Immature natural killer cell (primary cell): ENCODE data around the gene NEK6. TPM values are rescaled to one million over a fixed set of nuclear protein-coding genes. Genes with fewer than 3 reads are reported as not detected.

Experiments used
- DNase-seq, 3 donors: peaks; one replicate each; pipeline ENCODE4 v3.0.0; 2022; ENCODE audit warnings: mixed read lengths in 1 of 3
- H3K27ac Mint-ChIP-seq, 6 donors: one replicate each; pipeline ENCODE4 v1.8.0; 2020; ENCODE audit warnings: mixed read lengths in 6 of 6, mild to moderate bottlenecking in 5 of 6, inconsistent platforms in 4 of 6, moderate library complexity in 3 of 6
- H3K27me3 Mint-ChIP-seq, 3 donors: one replicate each; pipeline ENCODE4 v1.8.0; 2020 to 2021; ENCODE audit warnings: low read depth in 3 of 3, mild to moderate bottlenecking in 3 of 3, mixed read lengths in 3 of 3, moderate library complexity in 3 of 3, inconsistent platforms in 1 of 3
- H3K36me3 Mint-ChIP-seq, 3 donors: one replicate each; pipeline ENCODE4 v1.8.0; 2020; ENCODE audit warnings: mixed read lengths in 3 of 3, inconsistent platforms in 2 of 3, mild to moderate bottlenecking in 2 of 3
- H3K4me1 Mint-ChIP-seq, 2 donors: one replicate each; pipeline ENCODE4 v1.8.0; 2020; ENCODE audit warnings: inconsistent platforms in 2 of 2, mild to moderate bottlenecking in 2 of 2, mixed read lengths in 2 of 2, moderate library complexity in 1 of 2
- H3K4me3 Mint-ChIP-seq, 5 donors: one replicate each; pipeline ENCODE4 v1.8.0; 2020; ENCODE audit warnings: mild to moderate bottlenecking in 5 of 5, mixed read lengths in 5 of 5, inconsistent platforms in 3 of 5, moderate library complexity in 3 of 5
- H3K9me3 Mint-ChIP-seq, 6 donors: one replicate each; pipeline ENCODE4 v1.8.0; 2020; ENCODE audit warnings: mild to moderate bottlenecking in 6 of 6, mixed read lengths in 6 of 6, inconsistent platforms in 4 of 6, moderate library complexity in 3 of 6
- polyA plus RNA-seq, 3 donors: library from polyadenylated mRNA; unstranded; fragments of 300-500 nt; fragmentation: Illumina TruSeq; gene quantifications; one replicate each; pipeline ENCODE4 v1.2.3, GENCODE V29; 2021

The NEK6 gene
- polyA plus RNA-seq, 3 donors from 2014 or later = 8.8 to 18.0 (median 13.8) TPM

- Mint-ChIP-seq H3K27ac (no peak overlapping the region), H3K4me1 (peaks cover 0 to 3% of the 10 kb centered on the region in 2 donors), H3K36me3 (peaks cover 5 to 26% (median 7%) of the 10 kb centered on the region in 3 donors), H3K27me3 (peaks cover 0 to 3% (median 3%) of the 10 kb centered on the region in 3 donors), H3K4me3 (no peak overlapping the region), H3K9me3 (no peaks in the 10 kb centered on the region)
- DNase-seq = no peak
These were observed 77.6 kb downstream of the NEK6 start for GRCh38 chr9:124335320-124335707.

DNA sequence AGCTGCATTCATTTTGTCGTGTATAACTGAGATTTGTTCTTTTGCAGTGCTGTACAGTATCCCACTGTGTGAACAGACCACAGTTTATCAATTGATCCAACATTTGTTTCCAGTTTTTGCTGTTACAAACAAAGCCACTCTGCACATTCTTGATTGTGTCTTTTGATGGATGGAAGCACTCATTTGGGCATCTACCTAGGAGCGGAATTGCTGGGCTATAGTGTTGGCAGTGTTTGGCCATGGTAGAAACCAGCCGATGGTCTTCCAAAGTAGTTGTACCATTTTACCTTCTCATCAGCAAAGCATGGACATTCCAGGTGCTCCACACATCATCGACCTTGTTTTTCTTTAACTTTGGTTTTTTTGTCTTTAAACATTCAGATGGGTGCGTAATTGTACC, 79.8 kb downstream of the NEK6 start:
- no peak for DNase-seq
- Mint-ChIP-seq H3K9me3 (no peaks in the 10 kb centered on the region), H3K4me3 (no peak overlapping the region), H3K27me3 (peaks cover 0 to 3% (median 3%) of the 10 kb centered on the region in 3 donors), H3K36me3 (peaks cover 5 to 23% (median 7%) of the 10 kb centered on the region in 3 donors), H3K27ac (peak overlapping the region in 1 of 6 donors; percentile 20), H3K4me1 (peaks cover 0 to 3% of the 10 kb centered on the region in 2 donors)

GRCh38 chr9:124339603-124340146, 81.9 kb downstream of the NEK6 start:
- H3K27ac Mint-ChIP-seq = no peak overlapping the region
- H3K36me3 Mint-ChIP-seq = peaks cover 5 to 20% (median 7%) of the 10 kb centered on the region in 3 donors
- no peaks in the 10 kb centered on the region for H3K9me3 Mint-ChIP-seq
- DNase-seq = no peak
- peaks cover 0 to 3% (median 0%) of the 10 kb centered on the region in 3 donors for H3K27me3 Mint-ChIP-seq
- H3K4me3 Mint-ChIP-seq = no peak overlapping the region
- H3K4me1 Mint-ChIP-seq = no peaks in the 10 kb centered on the region

DNA sequence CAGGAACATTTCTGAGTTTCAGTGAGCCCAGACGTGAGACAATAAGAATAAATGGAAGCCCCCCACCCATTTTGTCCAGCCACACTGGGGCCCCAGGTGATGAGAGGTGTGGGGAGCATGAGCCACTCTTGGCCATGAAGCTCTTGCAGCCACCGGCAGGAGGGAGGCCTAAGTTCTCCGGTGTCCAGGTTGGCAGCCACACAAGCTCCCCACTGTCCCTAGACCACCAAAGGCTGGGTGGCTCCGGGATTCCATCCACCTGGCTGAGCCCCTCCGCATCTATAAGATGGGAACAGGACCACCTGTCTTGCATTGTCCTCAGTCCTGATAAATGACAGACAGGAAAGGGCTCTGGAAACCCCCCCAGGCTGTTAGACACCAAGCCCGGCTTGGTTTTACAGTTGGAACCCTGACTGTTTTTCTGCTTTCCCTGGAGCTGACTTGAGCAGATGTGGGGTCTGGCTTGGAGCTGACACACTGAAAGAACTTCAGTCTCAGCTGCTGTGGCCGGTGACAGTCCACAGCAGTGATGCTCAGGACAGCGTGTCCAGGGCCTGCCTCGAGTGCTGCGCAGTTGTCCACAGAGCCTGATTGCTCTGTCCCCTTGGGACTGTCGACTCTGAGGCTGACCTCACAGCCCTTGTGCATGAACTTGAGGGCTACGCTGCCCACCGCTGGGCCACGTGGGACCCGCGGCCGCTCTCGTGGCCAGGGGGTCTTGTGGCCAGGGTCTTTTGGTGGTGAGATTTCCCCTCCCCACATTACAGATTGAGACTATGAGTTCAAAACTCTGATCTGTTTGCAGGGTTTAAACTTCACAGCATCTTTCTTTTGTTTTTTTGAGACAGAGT, 82.7 kb downstream of the NEK6 start:
- no peak overlapping the region for H3K27ac Mint-ChIP-seq
- H3K9me3 Mint-ChIP-seq = no peaks in the 10 kb centered on the region

DNA sequence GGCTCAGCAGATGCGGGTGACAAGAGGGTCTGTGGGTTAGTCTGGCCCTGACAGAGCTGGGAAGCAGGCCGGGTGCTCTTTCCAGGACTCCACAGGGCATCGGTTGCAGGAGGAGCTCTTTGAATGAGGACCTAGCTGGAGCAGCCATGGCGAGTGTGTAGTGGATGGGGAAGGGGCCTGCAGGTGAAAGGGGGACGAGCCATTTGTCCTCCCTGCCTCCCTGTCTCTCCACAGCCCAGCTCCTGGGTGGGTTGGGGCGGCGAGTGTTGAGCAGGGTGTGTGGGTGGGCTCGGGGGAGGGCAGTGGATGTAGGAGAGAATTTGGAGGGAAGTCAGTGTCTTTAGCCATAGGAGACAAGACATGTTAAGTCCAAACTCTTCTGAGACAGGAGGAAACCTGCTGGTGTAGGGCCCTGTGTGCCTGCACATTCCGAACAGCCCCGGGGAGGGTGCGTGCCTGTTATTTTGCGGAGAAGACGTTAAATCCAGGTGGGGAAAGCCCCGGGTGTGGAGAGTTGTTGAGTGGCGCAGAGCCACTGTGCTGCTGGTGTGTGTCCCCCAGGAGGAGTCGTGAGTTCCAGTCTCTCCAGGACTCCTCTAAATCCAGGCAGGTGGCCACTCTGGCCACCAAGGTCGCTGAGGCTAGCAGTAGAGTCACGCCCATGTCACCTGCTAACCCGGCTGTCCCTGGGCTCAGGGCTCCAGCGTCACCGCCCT, 83.9 kb downstream of the NEK6 start:
- no peak for DNase-seq
- peaks cover 0 to 3% (median 0%) of the 10 kb centered on the region in 3 donors for H3K27me3 Mint-ChIP-seq
- H3K4me1 Mint-ChIP-seq = no peaks in the 10 kb centered on the region
- no peak overlapping the region for H3K4me3 Mint-ChIP-seq
- peaks cover 5 to 17% (median 7%) of the 10 kb centered on the region in 3 donors for H3K36me3 Mint-ChIP-seq
- no peaks in the 10 kb centered on the region for H3K9me3 Mint-ChIP-seq
- no peak overlapping the region for H3K27ac Mint-ChIP-seq

More for the DNA sequence above, 82.7 kb downstream of the NEK6 start:
- DNase-seq = no peak
- peaks cover 5 to 17% (median 7%) of the 10 kb centered on the region in 3 donors for H3K36me3 Mint-ChIP-seq
- peaks cover 0 to 3% (median 0%) of the 10 kb centered on the region in 3 donors for H3K27me3 Mint-ChIP-seq
- H3K4me3 Mint-ChIP-seq = no peak overlapping the region
- H3K4me1 Mint-ChIP-seq = no peaks in the 10 kb centered on the region

DNA sequence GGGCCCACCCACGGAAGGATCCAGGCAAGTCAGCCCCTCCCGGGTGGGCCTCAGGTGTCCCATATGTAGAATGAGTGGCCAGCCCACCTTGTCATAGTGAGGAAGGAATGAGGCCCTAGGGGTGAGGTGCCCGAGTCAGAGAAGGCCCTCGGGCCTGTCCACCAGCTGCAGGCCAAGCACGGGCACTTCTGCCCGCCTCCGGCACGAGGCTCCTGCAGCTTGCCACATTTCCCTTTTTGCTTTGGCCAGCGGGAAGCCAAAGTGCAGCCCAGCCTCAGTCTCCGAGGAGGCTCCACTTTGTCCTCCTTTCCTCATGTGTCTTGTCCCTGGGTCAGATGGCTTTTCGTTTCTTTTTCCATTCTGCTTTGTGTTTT, 84.6 kb downstream of the NEK6 start:
- peaks cover 0 to 3% (median 0%) of the 10 kb centered on the region in 3 donors for H3K27me3 Mint-ChIP-seq
- no peaks in the 10 kb centered on the region for H3K9me3 Mint-ChIP-seq
- no peak overlapping the region for H3K4me3 Mint-ChIP-seq
- H3K27ac Mint-ChIP-seq = peak overlapping the region in 2 of 6 donors; percentile 35 to 53
- no peaks in the 10 kb centered on the region for H3K4me1 Mint-ChIP-seq
- peaks cover 5 to 13% (median 7%) of the 10 kb centered on the region in 3 donors for H3K36me3 Mint-ChIP-seq
- no peak for DNase-seq

DNA sequence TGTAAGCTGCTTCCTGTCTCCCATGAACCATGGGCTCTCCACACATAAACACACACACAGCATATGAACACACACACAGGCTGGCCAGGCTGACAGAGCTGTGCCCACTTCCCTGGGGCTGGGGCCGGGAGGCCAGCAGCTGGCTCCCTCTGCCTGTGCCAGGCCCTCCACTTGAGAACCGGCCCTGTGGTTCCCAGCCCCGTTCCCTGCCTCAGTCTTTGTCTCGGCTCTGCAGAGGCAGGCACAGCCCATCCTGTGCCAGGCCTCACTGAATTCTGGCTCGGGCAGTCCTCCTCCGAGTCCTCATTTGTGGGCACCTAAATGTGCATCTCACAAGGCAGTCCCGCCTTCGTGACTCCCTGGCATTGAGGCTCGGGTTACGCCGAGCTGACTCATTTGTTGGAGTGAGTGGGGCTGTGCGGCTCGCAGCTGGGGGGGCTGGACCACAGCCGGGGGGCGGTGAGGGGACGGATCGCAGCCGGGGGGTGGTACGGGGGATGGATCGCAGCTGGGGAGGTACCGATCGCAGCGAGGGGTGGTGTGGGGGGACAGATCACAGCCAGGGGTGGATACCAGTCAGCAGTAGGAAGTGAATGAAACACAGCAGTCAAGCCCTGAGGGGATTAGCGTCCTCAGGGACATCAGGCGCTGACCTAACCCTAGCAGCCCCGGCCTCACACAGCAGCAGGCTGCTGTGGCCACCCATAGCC, 85.2 kb downstream of the NEK6 start:
- peaks cover 0 to 3% (median 0%) of the 10 kb centered on the region in 3 donors for H3K27me3 Mint-ChIP-seq
- peaks cover 5 to 8% (median 7%) of the 10 kb centered on the region in 3 donors for H3K36me3 Mint-ChIP-seq
- no peak overlapping the region for H3K4me3 Mint-ChIP-seq
- no peak for DNase-seq
- H3K9me3 Mint-ChIP-seq = no peaks in the 10 kb centered on the region
- H3K4me1 Mint-ChIP-seq = no peaks in the 10 kb centered on the region
- peak overlapping the region in 2 of 6 donors; percentile 35 to 53 for H3K27ac Mint-ChIP-seq

GRCh38 chr9:124343533-124344290, 86.0 kb downstream of the NEK6 start:
- H3K27ac Mint-ChIP-seq = peak overlapping the region in 1 of 6 donors; percentile 17
- peaks cover 0 to 2% (median under 1%) of the 10 kb centered on the region in 3 donors for H3K27me3 Mint-ChIP-seq
- no peak for DNase-seq
- H3K36me3 Mint-ChIP-seq = peaks cover under 1 to 6% (median 4%) of the 10 kb centered on the region in 3 donors
- H3K9me3 Mint-ChIP-seq = no peaks in the 10 kb centered on the region
- H3K4me3 Mint-ChIP-seq = no peak overlapping the region
- no peaks in the 10 kb centered on the region for H3K4me1 Mint-ChIP-seq

- no peak overlapping the region for H3K4me3 Mint-ChIP-seq
- H3K27me3 Mint-ChIP-seq = peaks cover 0 to 2% (median 0%) of the 10 kb centered on the region in 3 donors
- H3K36me3 Mint-ChIP-seq = peaks cover 0 to 7% (median 5%) of the 10 kb centered on the region in 3 donors
- DNase-seq = no peak
- no peaks in the 10 kb centered on the region for H3K9me3 Mint-ChIP-seq
- peak overlapping the region in 1 of 6 donors; percentile 17 for H3K27ac Mint-ChIP-seq
- H3K4me1 Mint-ChIP-seq = no peaks in the 10 kb centered on the region
These were observed 86.7 kb downstream of the NEK6 start for GRCh38 chr9:124344291-124345050.

GRCh38 chr9:124345063-124345462, 87.3 kb downstream of the NEK6 start:
- Mint-ChIP-seq H3K27ac (peak overlapping the region in 1 of 6 donors; percentile 29), H3K4me1 (no peaks in the 10 kb centered on the region), H3K9me3 (no peaks in the 10 kb centered on the region), H3K4me3 (no peak overlapping the region), H3K27me3 (peaks cover 0 to 2% (median 0%) of the 10 kb centered on the region in 3 donors), H3K36me3 (peaks cover 0 to 7% (median 5%) of the 10 kb centered on the region in 3 donors)
- DNase-seq = no peak

- peaks cover 0 to 8% (median 5%) of the 10 kb centered on the region in 3 donors for H3K36me3 Mint-ChIP-seq
- H3K4me1 Mint-ChIP-seq = no peaks in the 10 kb centered on the region
- no peak for DNase-seq
- H3K27me3 Mint-ChIP-seq = peaks cover 0 to 2% (median 0%) of the 10 kb centered on the region in 3 donors
- H3K27ac Mint-ChIP-seq = peak overlapping the region in 1 of 6 donors; percentile 12
- H3K4me3 Mint-ChIP-seq = no peak overlapping the region
- H3K9me3 Mint-ChIP-seq = no peaks in the 10 kb centered on the region
These were observed 88.1 kb downstream of the NEK6 start for GRCh38 chr9:124345751-124346281.
